ENCODE measurements around the gene CIDEB. TPM values are rescaled to one million over a fixed set of nuclear protein-coding genes. Genes with fewer than 3 reads are reported as not detected.

The CIDEB gene
- total RNA-seq, 1 donor from 2014 or later: 1.1 TPM

DNA sequence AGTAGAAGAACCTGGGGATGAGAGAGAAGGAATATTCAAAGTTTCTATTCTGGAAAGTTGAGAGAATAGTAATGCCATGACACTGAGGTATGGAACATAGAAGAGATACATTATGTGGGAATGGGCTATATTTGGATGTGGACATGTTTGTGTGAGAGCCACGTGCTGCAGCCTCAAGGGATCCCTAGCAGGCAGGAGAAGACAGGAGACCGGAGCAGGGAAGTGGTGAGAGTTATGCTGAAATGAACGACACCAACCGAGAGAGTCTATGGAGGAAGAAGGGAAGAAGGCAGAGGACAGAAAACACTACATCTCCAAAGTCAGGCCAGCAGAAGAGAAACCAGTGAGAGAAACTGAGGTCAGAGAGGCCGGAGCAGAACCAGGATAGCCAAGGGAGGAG is 42.0 kb upstream of the CIDEB start:
- Histone ChIP-seq H3K4me3 (ENCODE audit: low read depth, low read length) (no peak overlapping the region), H3K27me3 (ENCODE audit: control insufficient read depth, insufficient read depth, low read length) (peaks cover 14% of the 10 kb centered on the region), H3K36me3 (ENCODE audit: control insufficient read depth, insufficient read depth, low read length) (no peaks in the 10 kb centered on the region)
- TF ChIP-seq, protein P1, sequence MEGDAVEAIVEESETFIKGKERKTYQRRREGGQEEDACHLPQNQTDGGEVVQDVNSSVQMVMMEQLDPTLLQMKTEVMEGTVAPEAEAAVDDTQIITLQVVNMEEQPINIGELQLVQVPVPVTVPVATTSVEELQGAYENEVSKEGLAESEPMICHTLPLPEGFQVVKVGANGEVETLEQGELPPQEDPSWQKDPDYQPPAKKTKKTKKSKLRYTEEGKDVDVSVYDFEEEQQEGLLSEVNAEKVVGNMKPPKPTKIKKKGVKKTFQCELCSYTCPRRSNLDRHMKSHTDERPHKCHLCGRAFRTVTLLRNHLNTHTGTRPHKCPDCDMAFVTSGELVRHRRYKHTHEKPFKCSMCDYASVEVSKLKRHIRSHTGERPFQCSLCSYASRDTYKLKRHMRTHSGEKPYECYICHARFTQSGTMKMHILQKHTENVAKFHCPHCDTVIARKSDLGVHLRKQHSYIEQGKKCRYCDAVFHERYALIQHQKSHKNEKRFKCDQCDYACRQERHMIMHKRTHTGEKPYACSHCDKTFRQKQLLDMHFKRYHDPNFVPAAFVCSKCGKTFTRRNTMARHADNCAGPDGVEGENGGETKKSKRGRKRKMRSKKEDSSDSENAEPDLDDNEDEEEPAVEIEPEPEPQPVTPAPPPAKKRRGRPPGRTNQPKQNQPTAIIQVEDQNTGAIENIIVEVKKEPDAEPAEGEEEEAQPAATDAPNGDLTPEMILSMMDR (IDR thresholded peaks at IDR 0.05; ENCODE audit: insufficient read depth, low read length, poor library complexity, severe bottlenecking): no peak
- no peak for DNase-seq (ENCODE audit: low read depth)

DNA sequence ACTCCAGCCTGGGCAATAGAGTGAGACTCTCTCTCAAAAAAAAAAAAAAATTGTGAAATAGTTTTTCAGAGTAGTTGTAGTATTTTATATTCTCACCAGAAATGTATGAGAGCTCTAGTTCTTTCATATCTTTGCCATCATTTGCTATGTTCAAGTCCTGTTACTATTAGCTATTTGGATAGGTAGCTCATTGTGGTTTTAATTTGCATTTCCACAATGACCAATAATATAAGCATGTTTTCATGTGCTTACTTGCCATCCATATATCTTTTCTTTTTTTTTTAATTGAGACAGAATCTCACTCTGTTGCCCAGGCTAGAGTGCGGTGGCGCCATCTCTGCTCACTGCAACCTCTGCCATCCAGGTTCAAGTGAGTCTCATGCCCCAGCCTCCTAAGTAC is 40.4 kb upstream of the CIDEB start:
- no peaks in the 10 kb centered on the region for H3K36me3 ChIP-seq (ENCODE audit: control insufficient read depth, insufficient read depth, low read length)
- TF ChIP-seq, protein P1 (IDR thresholded peaks at IDR 0.05; ENCODE audit: insufficient read depth, low read length, poor library complexity, severe bottlenecking): no peak
- peaks cover 14% of the 10 kb centered on the region for H3K27me3 ChIP-seq (ENCODE audit: control insufficient read depth, insufficient read depth, low read length)
- H3K4me3 ChIP-seq (ENCODE audit: low read depth, low read length): no peak overlapping the region
- no peak for DNase-seq (ENCODE audit: low read depth)

DNA sequence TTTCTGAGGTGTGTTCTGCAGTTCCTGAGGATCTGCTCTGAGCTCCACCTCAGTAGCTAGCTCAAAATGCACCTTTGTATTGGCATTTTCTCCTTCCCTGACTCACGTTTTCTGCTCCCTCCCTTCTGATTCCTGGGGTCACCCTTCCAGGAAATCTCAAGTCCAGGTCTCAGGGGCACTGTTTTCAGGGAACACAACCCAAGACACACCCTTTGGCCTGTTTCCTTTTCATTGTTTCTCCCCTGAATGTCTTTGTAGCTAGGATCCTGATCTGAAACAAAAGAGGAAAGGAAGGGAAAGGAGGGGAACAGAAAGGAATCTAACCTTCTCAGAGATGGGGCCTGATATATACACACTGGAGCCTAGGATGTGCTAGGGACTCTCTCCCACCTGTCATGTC is 39.4 kb upstream of the CIDEB start:
- no peaks in the 10 kb centered on the region for H3K36me3 ChIP-seq (ENCODE audit: control insufficient read depth, insufficient read depth, low read length)
- peaks cover 11% of the 10 kb centered on the region for H3K27me3 ChIP-seq (ENCODE audit: control insufficient read depth, insufficient read depth, low read length)
- H3K4me3 ChIP-seq (ENCODE audit: low read depth, low read length): no peak overlapping the region
- TF ChIP-seq, protein P1 (IDR thresholded peaks at IDR 0.05; ENCODE audit: insufficient read depth, low read length, poor library complexity, severe bottlenecking): no peak
- DNase-seq (ENCODE audit: low read depth): no peak

DNA sequence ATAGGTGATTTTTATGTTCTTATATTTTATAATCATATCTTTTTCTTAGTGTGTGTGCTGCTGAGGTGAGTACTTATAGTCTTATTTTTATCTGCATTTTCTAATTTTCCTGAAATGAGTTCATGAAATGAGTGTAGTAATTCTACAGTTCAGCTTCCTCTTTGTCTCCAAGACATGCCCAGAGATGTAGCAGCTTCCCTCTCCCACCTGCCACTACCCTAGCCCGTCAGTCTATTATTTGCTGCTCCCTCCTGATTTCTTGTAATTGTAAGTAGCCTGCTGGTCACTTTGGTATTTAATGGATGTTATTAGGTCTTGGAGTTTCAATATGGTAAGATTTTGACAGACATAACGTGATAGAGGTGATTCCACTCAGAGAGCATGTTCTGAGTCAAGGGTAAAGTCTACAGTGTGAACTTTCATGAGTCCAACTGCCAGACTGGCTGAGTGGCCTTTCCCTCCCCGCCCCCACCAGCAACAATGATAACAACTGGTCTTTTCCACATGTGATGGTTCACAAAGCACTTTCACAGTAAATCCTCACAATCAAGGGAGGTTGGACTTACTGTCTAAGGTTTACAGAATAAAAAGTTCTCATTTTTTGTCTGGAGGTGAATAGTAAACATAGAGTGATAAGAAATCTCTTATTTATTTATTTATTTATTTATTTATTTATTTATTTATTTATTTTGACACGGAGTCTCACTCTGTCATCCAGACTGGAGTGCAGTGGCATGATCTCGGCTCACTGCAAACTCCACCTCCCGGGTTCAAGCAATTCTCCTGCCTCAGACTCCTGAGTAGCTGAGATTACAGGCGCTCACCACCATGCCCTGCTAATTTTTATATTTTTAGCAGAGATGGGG is 36.3 kb upstream of the CIDEB start:
- DNase-seq (ENCODE audit: low read depth): no peak
- H3K36me3 ChIP-seq (ENCODE audit: control insufficient read depth, insufficient read depth, low read length): no peaks in the 10 kb centered on the region
- no peak overlapping the region for H3K4me3 ChIP-seq (ENCODE audit: low read depth, low read length)
- H3K27me3 ChIP-seq (ENCODE audit: control insufficient read depth, insufficient read depth, low read length): peaks cover 20% of the 10 kb centered on the region
- TF ChIP-seq, protein P1 (IDR thresholded peaks at IDR 0.05; ENCODE audit: insufficient read depth, low read length, poor library complexity, severe bottlenecking): no peak

DNA sequence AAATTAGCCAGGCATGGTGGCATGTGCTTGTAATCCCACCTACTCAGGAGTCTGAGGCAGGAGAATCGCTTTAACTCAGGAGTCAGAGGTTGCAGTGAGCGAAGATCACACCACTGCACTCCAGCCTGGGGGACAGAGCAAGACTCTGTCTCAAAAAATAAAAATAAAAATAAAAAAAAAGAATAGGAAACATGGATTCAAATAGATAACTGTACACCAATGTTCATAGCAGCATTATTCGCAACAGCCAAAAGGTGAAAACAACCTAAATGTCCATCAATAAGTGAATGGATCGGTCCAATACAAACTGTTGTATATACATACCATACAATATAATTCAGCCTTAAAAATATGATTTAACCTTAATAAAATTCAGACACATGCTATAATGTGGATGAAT is 35.1 kb upstream of the CIDEB start:
- Histone ChIP-seq H3K36me3 (ENCODE audit: control insufficient read depth, insufficient read depth, low read length) (no peaks in the 10 kb centered on the region), H3K27me3 (ENCODE audit: control insufficient read depth, insufficient read depth, low read length) (peaks cover 25% of the 10 kb centered on the region), H3K4me3 (ENCODE audit: low read depth, low read length) (no peak overlapping the region)
- TF ChIP-seq, protein P1 (IDR thresholded peaks at IDR 0.05; ENCODE audit: insufficient read depth, low read length, poor library complexity, severe bottlenecking): no peak
- DNase-seq (ENCODE audit: low read depth): no peak

DNA sequence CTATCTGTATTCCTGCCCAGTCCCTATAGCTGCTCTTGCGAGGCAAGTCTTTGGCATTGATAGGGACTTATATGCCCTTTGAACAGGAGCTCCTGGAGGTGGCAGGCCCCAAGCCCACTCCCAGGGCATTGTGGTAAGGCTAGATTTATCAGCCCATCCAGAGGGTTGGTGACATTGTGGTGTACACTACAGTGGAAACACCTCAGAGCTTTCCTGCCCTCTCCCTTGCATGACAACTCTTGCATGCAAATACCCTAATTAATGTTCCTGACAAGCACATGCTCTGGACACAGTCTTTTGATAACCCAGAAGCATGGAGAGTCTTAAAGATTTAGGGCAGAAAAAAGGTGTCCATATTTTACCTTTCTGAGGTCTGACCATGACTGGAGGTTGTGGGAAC is 32.8 kb upstream of the CIDEB start:
- TF ChIP-seq, protein P1 (IDR thresholded peaks at IDR 0.05; ENCODE audit: insufficient read depth, low read length, poor library complexity, severe bottlenecking): no peak
- Histone ChIP-seq H3K4me3 (ENCODE audit: low read depth, low read length) (no peak overlapping the region), H3K36me3 (ENCODE audit: control insufficient read depth, insufficient read depth, low read length) (no peaks in the 10 kb centered on the region), H3K27me3 (ENCODE audit: control insufficient read depth, insufficient read depth, low read length) (peaks cover 26% of the 10 kb centered on the region)
- no peak for DNase-seq (ENCODE audit: low read depth)
